Endothelial cell of umbilical vein (primary cell): ENCODE results near the gene HIPK1. TPM values are rescaled to one million over a fixed set of nuclear protein-coding genes. Genes with fewer than 3 reads are reported as not detected.

Experiments used
- BruUV-seq: library from RNA; stranded (reverse); fragments of 400-500 nt; replicated peaks from 2 replicates; lab custom pipeline; 2021; lab: Mats Ljungman, UMichigan
- CTCF ChIA-PET: fragments of 300-600, 350-600 bp; sonication (Branson Sonifier 250); formaldehyde crosslinking; loops from one replicate; lab custom pipeline; 2021; ENCODE audit warnings: antibody characterized with exemption, inconsistent platforms; lab: Charles Lee
- POLR2A ChIA-PET: fragments of 300-600, 350-600 bp; sonication (Branson Sonifier 250); formaldehyde crosslinking; loops from one replicate; lab custom pipeline; 2021; ENCODE audit warnings: antibody characterized with exemption, inconsistent platforms; lab: Charles Lee
- DNase-seq: peaks from one replicate; pipeline ENCODE4 v3.0.0-alpha.2; 2011; ENCODE audit warnings: low read depth, low spot score
- FAIRE-seq: peaks from 2 replicates; lab custom pipeline; 2011; peaks lifted over from hg19 to GRCh38; lab: Jason Lieb, UNC
- H2AFZ ChIP-seq: 2 replicates; pipeline ENCODE4 v1.6.0; 2012; ENCODE audit warnings: low read depth, low read length, control low read depth, inconsistent platforms
- H3K27ac ChIP-seq: 2 replicates; pipeline ENCODE4 v1.5.1; 2011; ENCODE audit warnings: low read depth, mild to moderate bottlenecking, control low read depth, low read length, moderate library complexity; ENCODE audit not compliant: insufficient read depth
- H3K27me3 ChIP-seq, 2 experiments: 2 replicates each; pipeline versions ENCODE4 v1.6.0 to v1.6.1; 2011; ENCODE audit warnings: low read length in 2 of 2, mixed read lengths in 1 of 2; ENCODE audit not compliant: control insufficient read depth in 2 of 2, insufficient read depth in 2 of 2
- H3K36me3 ChIP-seq, 2 experiments: 2 replicates in 1 of 2; 3 replicates in 1 of 2; pipeline ENCODE4 v1.5.1; 2011; ENCODE audit warnings: low read length in 2 of 2, mild to moderate bottlenecking in 1 of 2, moderate library complexity in 1 of 2; ENCODE audit not compliant: control insufficient read depth in 2 of 2, insufficient read depth in 2 of 2; ENCODE audit errors: extremely low read depth in 1 of 2
- H3K4me1 ChIP-seq: 3 replicates; pipeline ENCODE4 v1.5.1; 2011; ENCODE audit warnings: mild to moderate bottlenecking, low read length; ENCODE audit not compliant: control insufficient read depth, insufficient read depth; ENCODE audit errors: extremely low read depth
- H3K4me2 ChIP-seq: 2 replicates; pipeline ENCODE4 v1.6.1; 2011; ENCODE audit warnings: low read length, control low read depth, mixed read lengths; ENCODE audit not compliant: insufficient read depth
- H3K4me3 ChIP-seq, 3 experiments: fragments of 200-600 bp in 1 of 3; sonication (generic), shearing (Covaris generic) in 1 of 3; replicated peaks in 1 of 3; 2 replicates each; pipeline ENCODE4 v1.5.1; 2011 to 2016; ENCODE audit warnings: control low read depth in 3 of 3, low read length in 3 of 3, mild to moderate bottlenecking in 2 of 3, inconsistent platforms in 1 of 3, low read depth in 1 of 3, moderate library complexity in 1 of 3; ENCODE audit not compliant: insufficient read depth in 1 of 3
- H3K79me2 ChIP-seq: 2 replicates; pipeline ENCODE4 v1.6.0; 2012; ENCODE audit warnings: low read length, inconsistent platforms; ENCODE audit not compliant: control insufficient read depth, insufficient read depth
- H3K9ac ChIP-seq: replicated peaks from 2 replicates; pipeline ENCODE3; 2011; ENCODE audit warnings: low read length, control low read depth; ENCODE audit not compliant: insufficient read depth; ENCODE audit errors: extremely low read depth
- H3K9me1 ChIP-seq: replicated peaks from 3 replicates; pipeline ENCODE4 v1.6.0; 2011; ENCODE audit warnings: mild to moderate bottlenecking, low read length; ENCODE audit not compliant: control insufficient read depth, insufficient read depth; ENCODE audit errors: extremely low read depth
- H3K9me3 ChIP-seq: replicated peaks from 2 replicates; pipeline ENCODE4 v1.5.1; 2012; ENCODE audit warnings: low read length, inconsistent platforms; ENCODE audit not compliant: control insufficient read depth, insufficient read depth
- H4K20me1 ChIP-seq: replicated peaks from 2 replicates; pipeline ENCODE3; 2011; ENCODE audit warnings: mild to moderate bottlenecking, low read length; ENCODE audit not compliant: control insufficient read depth, insufficient read depth; ENCODE audit errors: extremely low read depth
- EZH2 ChIP-seq: IDR thresholded peaks from 2 replicates; pipeline ENCODE4 v1.6.1; 2012; ENCODE audit warnings: borderline replicate concordance, low read depth, mild to moderate bottlenecking, moderate library complexity, low read length, inconsistent platforms; ENCODE audit not compliant: severe bottlenecking
- GATA2 ChIP-seq: IDR thresholded peaks from 2 replicates; pipeline ENCODE4 v1.7.0; 2011; ENCODE audit warnings: low read depth, mild to moderate bottlenecking, moderate library complexity, mixed read lengths, low read length; ENCODE audit not compliant: insufficient read length, insufficient read depth
- JUN ChIP-seq: IDR thresholded peaks from 2 replicates; pipeline ENCODE4 v1.6.1; 2011; ENCODE audit warnings: borderline replicate concordance, low read depth; ENCODE audit not compliant: insufficient read length, insufficient read depth
- MAX ChIP-seq: IDR thresholded peaks from 2 replicates; pipeline ENCODE4 v1.6.1; 2011; ENCODE audit not compliant: insufficient read depth, insufficient read length
- MYC ChIP-seq: IDR thresholded peaks from one replicate; pipeline ENCODE4 v1.6.1; 2011; ENCODE audit warnings: mild to moderate bottlenecking, low read depth, low read length
- POLR2A ChIP-seq: IDR thresholded peaks from 2 replicates; pipeline ENCODE4 v1.6.1; 2012; ENCODE audit warnings: low read depth, mild to moderate bottlenecking, control low read depth, low read length
- POLR2AphosphoS5 ChIP-seq: IDR thresholded peaks from 2 replicates; pipeline ENCODE4 v1.6.1; 2012; ENCODE audit warnings: low read depth, mild to moderate bottlenecking, control low read depth, low read length, moderate library complexity; ENCODE audit not compliant: insufficient read depth
- dilution Hi-C: fragments of 300-500 bp; cut with MboI; formaldehyde crosslinking; loops from one replicate; pipeline ENCODE4 v1.15.0; 2019; ENCODE audit warnings: low sequenced_read_pairs; ENCODE audit not compliant: extremely low pct_ligation_motif_present
- intact Hi-C: fragments of 100-400 bp; cut with micrococcal nuclease; formaldehyde crosslinking; loops from one replicate; pipeline ENCODE4 v1.10.0; 2022
- polyA plus RNA-seq, 4 experiments: library from polyadenylated mRNA; depleted of rRNA in 3 of 4; stranded (reverse) in 3 of 4; unstranded in 1 of 4; fragments of >200 nt; gene quantifications; 2 replicates each; pipeline versions ENCODE4 v1.2.1 to v1.2.3, GENCODE V29; 2011 to 2012; ENCODE audit warnings: missing spikeins in 1 of 4
- total RNA-seq: library from RNA; stranded (reverse); gene quantifications from 2 replicates; pipeline ENCODE4 v1.2.3, GENCODE V29; 2021
- TF ChIP-seq, protein P1 (sequence below), 2 donors: IDR thresholded peaks; 1 replicate in 1 of 2; 2 replicates in 1 of 2; pipeline ENCODE4 v1.5.1; 2011; ENCODE audit warnings: low read length in 2 of 2, mild to moderate bottlenecking in 2 of 2, moderate library complexity in 2 of 2, control low read depth in 1 of 2, inconsistent platforms in 1 of 2, low read depth in 1 of 2; ENCODE audit not compliant: insufficient read depth in 1 of 2; ENCODE audit errors: extremely low read depth in 1 of 2

Gene HIPK1
- total and polyA plus RNA-seq, 2 donors (not counting 3 experiments of a cell fraction or from before 2014, with no cell fraction given) = 39.3 to 56.1 TPM

DNA sequence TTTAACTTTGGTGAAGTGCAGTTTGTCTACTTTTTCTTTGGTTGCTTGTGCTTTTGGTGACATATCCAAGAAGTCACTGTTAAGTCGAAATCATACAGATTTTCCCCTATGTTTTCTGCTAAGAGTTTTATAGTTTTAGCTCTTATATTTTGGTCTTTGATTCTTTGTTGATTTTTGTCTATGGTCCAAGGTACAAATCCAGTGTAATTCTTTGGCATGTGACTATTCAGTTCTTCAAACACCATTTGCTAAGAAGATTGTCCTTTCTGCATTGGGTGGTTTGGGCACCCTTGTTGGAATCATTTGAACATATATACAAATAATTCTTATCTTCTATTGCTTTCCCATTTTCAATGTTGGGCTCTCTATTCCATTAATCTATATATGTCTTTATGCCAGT is 16.2 kb downstream of the HIPK1 start:
- H3K27ac ChIP-seq = no peak overlapping the region
- H4K20me1 ChIP-seq = no peaks in the 10 kb centered on the region
- H3K27me3 ChIP-seq = no peaks in the 10 kb centered on the region
- no TSS peak for BruUV-seq
- H3K4me1 ChIP-seq = peaks cover 25% of the 10 kb centered on the region
- H3K36me3 ChIP-seq = peaks cover 3 to 9% of the 10 kb centered on the region in 2 experiments
- no peaks in the 10 kb centered on the region for H3K9me1 ChIP-seq
- intact Hi-C loops = loop anchor here (5.0 kb wide), 2 partner anchors 108 to 188 kb away; partner anchors contain the start of gene PHTF1
- no peak overlapping the region for H3K9ac ChIP-seq
- no peak overlapping the region for H3K4me2 ChIP-seq
- ChIA-PET POLR2A (no interaction called here), CTCF (interaction anchor here (2.2 to 4.0 kb wide), 2 partner anchors 11 to 18 kb away, joined by 6 to 23 read pairs; no protein-coding TSS in a partner anchor)
- TF ChIP-seq MAX = no peak
- no peak for TF ChIP-seq POLR2AphosphoS5
- no peak for TF ChIP-seq POLR2A
- TF ChIP-seq GATA2 = no peak
- no peak for TF ChIP-seq JUN
- TF ChIP-seq MYC = no peak
- TF ChIP-seq, protein P1, sequence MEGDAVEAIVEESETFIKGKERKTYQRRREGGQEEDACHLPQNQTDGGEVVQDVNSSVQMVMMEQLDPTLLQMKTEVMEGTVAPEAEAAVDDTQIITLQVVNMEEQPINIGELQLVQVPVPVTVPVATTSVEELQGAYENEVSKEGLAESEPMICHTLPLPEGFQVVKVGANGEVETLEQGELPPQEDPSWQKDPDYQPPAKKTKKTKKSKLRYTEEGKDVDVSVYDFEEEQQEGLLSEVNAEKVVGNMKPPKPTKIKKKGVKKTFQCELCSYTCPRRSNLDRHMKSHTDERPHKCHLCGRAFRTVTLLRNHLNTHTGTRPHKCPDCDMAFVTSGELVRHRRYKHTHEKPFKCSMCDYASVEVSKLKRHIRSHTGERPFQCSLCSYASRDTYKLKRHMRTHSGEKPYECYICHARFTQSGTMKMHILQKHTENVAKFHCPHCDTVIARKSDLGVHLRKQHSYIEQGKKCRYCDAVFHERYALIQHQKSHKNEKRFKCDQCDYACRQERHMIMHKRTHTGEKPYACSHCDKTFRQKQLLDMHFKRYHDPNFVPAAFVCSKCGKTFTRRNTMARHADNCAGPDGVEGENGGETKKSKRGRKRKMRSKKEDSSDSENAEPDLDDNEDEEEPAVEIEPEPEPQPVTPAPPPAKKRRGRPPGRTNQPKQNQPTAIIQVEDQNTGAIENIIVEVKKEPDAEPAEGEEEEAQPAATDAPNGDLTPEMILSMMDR (IDR thresholded peaks at IDR 0.05; ENCODE audit: extremely low read depth in 1 of 2, insufficient read depth in 1 of 2, low read depth in 1 of 2, low read length in 2 of 2) = no peak
- TF ChIP-seq EZH2 = no peak
- H2AFZ ChIP-seq = no peak overlapping the region
- peaks cover 85% of the 10 kb centered on the region for H3K79me2 ChIP-seq
- DNase-seq (no peak), FAIRE-seq (no peak)
- dilution Hi-C loops = no loop called here
- no peaks in the 10 kb centered on the region for H3K9me3 ChIP-seq
- no peak overlapping the region for H3K4me3 ChIP-seq
